Brain microvascular endothelial cell (primary cell): Measurements from ENCODE around the gene JAML.

Experiments used
- DNase-seq: peaks from one replicate; pipeline ENCODE4 v3.0.0-alpha.2; 2020
- H3K27ac ChIP-seq: fragments of 250-450 bp; sonication (Bioruptor Pico); 2 replicates; pipeline ENCODE4 v1.5.1; 2020; ENCODE audit warnings: mild to moderate bottlenecking, moderate library complexity
- H3K27me3 ChIP-seq: fragments of 250-450 bp; sonication (Bioruptor Pico); replicated peaks from 2 replicates; pipeline ENCODE4 v1.5.1; 2020; ENCODE audit warnings: mild to moderate bottlenecking
- H3K36me3 ChIP-seq: fragments of 250-450 bp; sonication (Bioruptor Pico); replicated peaks from 2 replicates; pipeline ENCODE4 v1.5.1; 2020; ENCODE audit warnings: mild to moderate bottlenecking
- H3K4me3 ChIP-seq: 2 replicates; pipeline ENCODE4 v1.5.1; 2011; ENCODE audit warnings: low read depth, mild to moderate bottlenecking, control low read depth, low read length, moderate library complexity
- in situ Hi-C: cut with HindIII; loops from 2 replicates; pipeline ENCODE4 v1.10.0; 2017; ENCODE audit warnings: low sequenced_read_pairs, low pct_ligation_motif_present
- TF ChIP-seq, protein P1 (sequence below): IDR thresholded peaks from 2 replicates; pipeline ENCODE4 v1.5.1; 2011; ENCODE audit warnings: low read depth, mild to moderate bottlenecking, moderate library complexity, low read length, control low read depth, inconsistent platforms; ENCODE audit errors: missing control alignments

Gene JAML

GRCh38 chr11:118258410-118258809, 33.6 kb upstream of the JAML start:
- TF ChIP-seq, protein P1, sequence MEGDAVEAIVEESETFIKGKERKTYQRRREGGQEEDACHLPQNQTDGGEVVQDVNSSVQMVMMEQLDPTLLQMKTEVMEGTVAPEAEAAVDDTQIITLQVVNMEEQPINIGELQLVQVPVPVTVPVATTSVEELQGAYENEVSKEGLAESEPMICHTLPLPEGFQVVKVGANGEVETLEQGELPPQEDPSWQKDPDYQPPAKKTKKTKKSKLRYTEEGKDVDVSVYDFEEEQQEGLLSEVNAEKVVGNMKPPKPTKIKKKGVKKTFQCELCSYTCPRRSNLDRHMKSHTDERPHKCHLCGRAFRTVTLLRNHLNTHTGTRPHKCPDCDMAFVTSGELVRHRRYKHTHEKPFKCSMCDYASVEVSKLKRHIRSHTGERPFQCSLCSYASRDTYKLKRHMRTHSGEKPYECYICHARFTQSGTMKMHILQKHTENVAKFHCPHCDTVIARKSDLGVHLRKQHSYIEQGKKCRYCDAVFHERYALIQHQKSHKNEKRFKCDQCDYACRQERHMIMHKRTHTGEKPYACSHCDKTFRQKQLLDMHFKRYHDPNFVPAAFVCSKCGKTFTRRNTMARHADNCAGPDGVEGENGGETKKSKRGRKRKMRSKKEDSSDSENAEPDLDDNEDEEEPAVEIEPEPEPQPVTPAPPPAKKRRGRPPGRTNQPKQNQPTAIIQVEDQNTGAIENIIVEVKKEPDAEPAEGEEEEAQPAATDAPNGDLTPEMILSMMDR = peak; percentile 41
- no peaks in the 10 kb centered on the region for H3K36me3 ChIP-seq
- H3K4me3 ChIP-seq = no peak overlapping the region
- H3K27ac ChIP-seq = no peak overlapping the region
- DNase-seq = no peak
- in situ Hi-C loops = no loop called here
- peaks cover 8% of the 10 kb centered on the region for H3K27me3 ChIP-seq

- TF ChIP-seq, protein P1 = no peak
- Histone ChIP-seq H3K4me3 (no peak overlapping the region), H3K36me3 (no peaks in the 10 kb centered on the region), H3K27me3 (no peaks in the 10 kb centered on the region), H3K27ac (no peak overlapping the region)
- in situ Hi-C loops = no loop called here
- no peak for DNase-seq
These were observed 27.9 kb upstream of the JAML start for GRCh38 chr11:118252688-118253087.

DNA sequence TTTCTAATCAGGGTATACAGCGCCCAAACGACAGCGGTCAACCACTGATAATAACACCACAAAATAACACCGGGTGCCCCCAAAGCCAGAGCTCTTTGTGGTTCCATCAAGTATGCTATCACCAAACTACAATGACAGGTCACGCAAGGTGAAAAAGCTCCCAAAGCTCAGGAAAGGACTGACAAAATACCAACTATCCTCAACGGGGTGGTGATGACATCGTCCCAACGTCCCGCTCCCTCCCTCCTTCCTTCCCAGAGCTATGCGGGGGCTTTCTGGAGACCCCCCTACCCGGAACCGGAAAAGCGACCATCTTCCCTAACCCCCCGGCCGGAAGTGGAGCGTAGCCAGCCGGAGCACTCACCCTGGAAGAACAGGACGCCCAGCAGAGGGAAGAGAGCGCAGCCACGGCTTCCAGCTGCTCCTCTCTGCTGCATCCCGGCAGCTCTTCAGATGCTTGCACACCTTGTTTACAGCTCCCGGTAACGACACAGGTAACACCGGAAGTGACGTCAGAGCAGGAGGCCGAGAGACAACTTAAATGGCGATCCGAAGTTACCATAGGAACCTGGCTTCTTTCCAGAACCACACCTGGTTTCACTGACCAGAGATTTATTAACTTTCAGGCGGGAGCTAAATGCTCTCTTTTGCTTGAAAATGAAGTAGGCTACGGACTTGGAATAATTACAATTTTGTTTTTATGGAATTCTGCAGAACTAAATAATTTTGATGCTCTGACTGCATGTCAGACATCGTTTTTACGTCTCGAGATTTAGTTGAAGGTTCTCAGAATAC, 27.2 kb upstream of the JAML start, which contains the start of gene MPZL3:
Gene MPZL3 (minus strand): TSS at position 508 of the 795 bp plus-strand sequence. CDS start 71 bp downstream, at position 437.
- H3K27me3 ChIP-seq = no peaks in the 10 kb centered on the region
- in situ Hi-C loops = no loop called here

DNA sequence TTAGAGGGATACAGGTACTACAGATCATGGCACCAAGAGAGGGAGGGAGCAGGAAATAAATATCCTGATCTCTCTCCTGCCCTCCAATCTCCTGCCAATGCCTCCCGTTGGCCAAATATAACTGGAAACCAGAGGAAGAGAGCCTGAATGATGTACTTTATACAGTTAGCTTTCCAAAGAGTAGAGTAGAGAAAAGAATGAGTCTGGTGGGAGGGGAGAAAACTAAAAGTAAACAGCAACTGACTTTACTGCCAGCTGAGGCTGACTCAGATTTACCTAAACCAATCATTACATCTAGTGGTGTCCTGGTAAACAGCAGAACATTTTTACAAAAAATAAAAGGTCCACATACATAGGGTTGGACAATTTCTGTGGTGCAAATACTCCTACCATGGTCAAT, 22.2 kb upstream of the JAML start:
- H3K36me3 ChIP-seq = no peaks in the 10 kb centered on the region
- H3K27me3 ChIP-seq = no peaks in the 10 kb centered on the region
- no peak overlapping the region for H3K4me3 ChIP-seq
- in situ Hi-C loops = no loop called here
- H3K27ac ChIP-seq = no peak overlapping the region
- DNase-seq = no peak
- TF ChIP-seq, protein P1 = no peak

More for the DNA sequence above, 27.2 kb upstream of the JAML start, which contains the start of gene MPZL3:
- peak within 1 kb of the TSS; percentile 90 for H3K4me3 ChIP-seq
- peak within 1 kb of the TSS; percentile 54 for H3K27ac ChIP-seq
- no peaks in the 10 kb centered on the region for H3K36me3 ChIP-seq
- peak; percentile 47 for DNase-seq
- TF ChIP-seq, protein P1 = no peak

GRCh38 chr11:118245936-118246562, 21.2 kb upstream of the JAML start:
- Histone ChIP-seq H3K27me3 (no peaks in the 10 kb centered on the region), H3K27ac (no peak overlapping the region), H3K36me3 (no peaks in the 10 kb centered on the region), H3K4me3 (no peak overlapping the region)
- TF ChIP-seq, protein P1 = no peak
- in situ Hi-C loops = no loop called here
- no peak for DNase-seq
